Lung (tissue), 12 donors: ENCODE measurements around the gene DENND4B. TPM values are rescaled to one million over a fixed set of nuclear protein-coding genes. Genes with fewer than 3 reads are reported as not detected.
"Not testable (repeated sequence)": the region's sequence is repeated elsewhere in the genome, so short reads cannot be mapped to it uniquely, and the experiment has no call there.

Experiments
- ATAC-seq: fragments of 200-7000 bp; cut with Tn5 transposase; one replicate; pipeline ENCODE4 v1.9.1; 2020; ENCODE audit warnings: moderate number of reproducible peaks; ENCODE audit not compliant: insufficient read depth, low FRiP score
- DNase-seq, 3 donors: peaks; one replicate each; pipeline ENCODE4 v3.0.0-alpha.2; 2013 to 2017
- H3K27ac ChIP-seq, 2 donors: one replicate each; pipeline ENCODE4 v1.5.1; 2013; ENCODE audit warnings: mild to moderate bottlenecking in 2 of 2, moderate library complexity in 2 of 2, control low read depth in 1 of 2, inconsistent platforms in 1 of 2, low read depth in 1 of 2, low read length in 1 of 2
- H3K27me3 ChIP-seq, 3 donors: one replicate each; pipeline ENCODE4 v1.5.1; 2013; ENCODE audit warnings: low read length in 2 of 3; ENCODE audit not compliant: control insufficient read depth in 3 of 3, insufficient read depth in 3 of 3
- H3K36me3 ChIP-seq, 4 donors: one replicate each; pipeline ENCODE4 v1.5.1; 2013; ENCODE audit warnings: low read length in 4 of 4, mild to moderate bottlenecking in 1 of 4, moderate library complexity in 1 of 4; ENCODE audit not compliant: control insufficient read depth in 4 of 4, insufficient read depth in 4 of 4
- H3K4me1 ChIP-seq, 5 donors: one replicate each; pipeline ENCODE4 v1.5.1; 2013; ENCODE audit warnings: low read length in 5 of 5, mild to moderate bottlenecking in 2 of 5, moderate library complexity in 1 of 5; ENCODE audit not compliant: control insufficient read depth in 5 of 5, insufficient read depth in 5 of 5
- H3K4me3 ChIP-seq: one replicate; pipeline ENCODE4 v1.5.1; 2013; ENCODE audit warnings: mild to moderate bottlenecking, control low read depth, moderate library complexity
- H3K9ac ChIP-seq, 2 donors: one replicate each; pipeline ENCODE4 v1.5.1; 2013; ENCODE audit warnings: low read length in 2 of 2, control low read depth in 1 of 2; ENCODE audit not compliant: insufficient read depth in 1 of 2
- H3K9me3 ChIP-seq, 4 donors: one replicate each; pipeline ENCODE4 v1.5.1; 2013; ENCODE audit warnings: low read length in 3 of 4, mild to moderate bottlenecking in 1 of 4, moderate library complexity in 1 of 4; ENCODE audit not compliant: control insufficient read depth in 4 of 4, insufficient read depth in 3 of 4
- CTCF ChIP-seq: IDR thresholded peaks from 2 replicates; pipeline ENCODE4 v1.5.1; 2012; ENCODE audit warnings: mild to moderate bottlenecking; ENCODE audit errors: control extremely low read depth, extremely low read depth
- WGBS, 2 donors: extraction: QIAGEN DNeasy Blood & Tissue Kit; methylation state at CpG; one replicate each; pipeline ENCODE4 v1.1.7; 2013; 5-methylcytosine and 5-hydroxymethylcytosine counted together
- polyA plus RNA-seq, 2 donors: library from polyadenylated mRNA; stranded (reverse); fragments of 200-250 nt; gene quantifications; one replicate each; pipeline ENCODE4 v1.2.1, GENCODE V29; 2013
- total RNA-seq, 2 donors: library from RNA; depleted of rRNA in 1 of 2; stranded (reverse); fragments of >200 nt in 1 of 2; gene quantifications; one replicate each; pipeline ENCODE4 v1.2.1, GENCODE V29; 2014 to 2021
- donor health status: control.
- donor health status: control.
- donor health status: Bipolar disorder and iron deficiency.
- donor health status: healthy.
- donor health status: DM: yes; HTN: yes; CAD: no.

Gene DENND4B
- total and polyA plus RNA-seq, 4 donors, result 40.5 to 84.7 (median 59.4) TPM

- no peak overlapping the region for H3K4me3 ChIP-seq
- H3K36me3 ChIP-seq, result peaks cover 0 to 13% (median 6%) of the 10 kb centered on the region in 4 donors
- no peak overlapping the region for H3K9ac ChIP-seq
- DNase-seq, result peak in 2 of 3 donors; percentile 69 to 85
- ATAC-seq, result no peak
- no peak for TF ChIP-seq CTCF
- H3K27me3 ChIP-seq, result no peaks in the 10 kb centered on the region
- 60 to 62% methylated on average over 6 of the region's 6 CpGs for WGBS, 2 donors
- H3K4me1 ChIP-seq, result peaks cover 2 to 25% (median 5%) of the 10 kb centered on the region in 5 donors
- H3K27ac ChIP-seq, result no peak overlapping the region
- H3K9me3 ChIP-seq, result no peaks in the 10 kb centered on the region
These were observed 37.8 kb upstream of the DENND4B start for GRCh38 chr1:153984123-153984894.

GRCh38 chr1:153981735-153982134, 35.2 kb upstream of the DENND4B start:
- not testable (repeated sequence) for ATAC-seq

GRCh38 chr1:153979091-153979490, 32.6 kb upstream of the DENND4B start:
- not testable (repeated sequence) for H3K4me3 ChIP-seq, H3K27ac ChIP-seq, DNase-seq, H3K9ac ChIP-seq, H3K9me3 ChIP-seq, H3K27me3 ChIP-seq, ATAC-seq
- H3K36me3 ChIP-seq, result peaks cover 5 to 30% (median 16%) of the 10 kb centered on the region in 4 donors
- peaks cover 0 to 23% (median 8%) of the 10 kb centered on the region in 5 donors for H3K4me1 ChIP-seq
- 94 to 96% methylated on average over 12 of the region's 12 CpGs for WGBS, 2 donors

More at GRCh38 chr1:153981735-153982134, 35.2 kb upstream of the DENND4B start:
- H3K9ac ChIP-seq, H3K9me3 ChIP-seq, H3K27ac ChIP-seq, H3K4me3 ChIP-seq, DNase-seq, H3K27me3 ChIP-seq: not testable (repeated sequence)
- peaks cover 2 to 34% (median 8%) of the 10 kb centered on the region in 5 donors for H3K4me1 ChIP-seq
- peaks cover 0 to 16% (median 8%) of the 10 kb centered on the region in 4 donors for H3K36me3 ChIP-seq
- WGBS, 2 donors, result 85 to 91% methylated on average over 2 of the region's 2 CpGs

- Histone ChIP-seq H3K4me1 (peaks cover 0 to 18% (median 7%) of the 10 kb centered on the region in 5 donors), H3K9me3 (no peaks in the 10 kb centered on the region), H3K9ac (peak overlapping the region in 1 of 2 donors; percentile 79), H3K27me3 (no peaks in the 10 kb centered on the region), H3K36me3 (peaks cover 5 to 30% (median 18%) of the 10 kb centered on the region in 4 donors), H3K27ac (peak overlapping the region in 1 of 2 donors; percentile 93), H3K4me3 (no peak overlapping the region)
- no peak for TF ChIP-seq CTCF
- DNase-seq, result no peak
- 70 to 74% methylated on average over 9 of the region's 9 CpGs for WGBS, 2 donors
- ATAC-seq, result no peak
These were observed 31.9 kb upstream of the DENND4B start for GRCh38 chr1:153978274-153978909.
